GM12891 (cell line): Measurements from ENCODE around the gene CEP57L1.
"Not testable (repeated sequence)": the region's sequence is repeated elsewhere in the genome, so short reads cannot be mapped to it uniquely, and the experiment has no call there.

ENCODE experiments used
- DNase-seq: peaks from one replicate; pipeline ENCODE4 v3.0.0; 2011; ENCODE audit warnings: low spot score; ENCODE audit not compliant: insufficient read length
- FAIRE-seq: peaks from 2 replicates; lab custom pipeline; 2011; peaks lifted over from hg19 to GRCh38; lab: Jason Lieb, UNC
- PAX5 ChIP-seq: IDR thresholded peaks from 2 replicates; pipeline ENCODE4 v1.6.1; 2011; ENCODE audit warnings: low read length, moderate library complexity, mild to moderate bottlenecking; ENCODE audit not compliant: insufficient read depth, severe bottlenecking
- POLR2A ChIP-seq: IDR thresholded peaks from 2 replicates; pipeline ENCODE4 v1.6.1; 2011; ENCODE audit warnings: low read depth, low read length, control low read depth
- POLR2AphosphoS5 ChIP-seq: IDR thresholded peaks from 2 replicates; pipeline ENCODE4 v1.6.1; 2011; ENCODE audit warnings: low read depth, low read length, control low read depth
- POU2F2 ChIP-seq: IDR thresholded peaks from 2 replicates; pipeline ENCODE4 v1.6.1; 2011; ENCODE audit warnings: low read depth, mild to moderate bottlenecking, control low read depth, low read length, moderate library complexity
- SPI1 ChIP-seq: IDR thresholded peaks from 2 replicates; pipeline ENCODE4 v1.6.1; 2011; ENCODE audit warnings: low read depth, low read length, control low read depth
- TAF1 ChIP-seq: IDR thresholded peaks from 2 replicates; pipeline ENCODE4 v1.6.1; 2011; ENCODE audit warnings: low read depth, low read length, control low read depth

CEP57L1 gene

GRCh38 chr6:109182578-109182977, 87.3 kb downstream of the CEP57L1 start:
- TF ChIP-seq POLR2A = no peak
- TF ChIP-seq POLR2AphosphoS5 = no peak
- TF ChIP-seq POU2F2 = no peak
- no peak for TF ChIP-seq PAX5
- TF ChIP-seq TAF1 = no peak
- no peak for TF ChIP-seq SPI1
- no peak for DNase-seq
- no peak for FAIRE-seq

GRCh38 chr6:109183109-109183650, 87.9 kb downstream of the CEP57L1 start:
- DNase-seq (no peak), FAIRE-seq (peak; percentile 54)
- TF ChIP-seq PAX5 = no peak

GRCh38 chr6:109184638-109185037, 89.3 kb downstream of the CEP57L1 start:
- DNase-seq (no peak), FAIRE-seq (no peak)
- TF ChIP-seq PAX5 (no peak), POLR2A (no peak), TAF1 (no peak), POU2F2 (no peak), POLR2AphosphoS5 (no peak)

- FAIRE-seq = no peak
- no peak for DNase-seq
- TF ChIP-seq PAX5 (no peak), POU2F2 (no peak), POLR2A (no peak), TAF1 (no peak), POLR2AphosphoS5 (no peak), SPI1 (no peak)
These were observed 90.7 kb downstream of the CEP57L1 start for GRCh38 chr6:109186012-109186411.

GRCh38 chr6:109187399-109188114, 92.2 kb downstream of the CEP57L1 start:
- TF ChIP-seq POLR2A = no peak
- TF ChIP-seq POLR2AphosphoS5 = no peak
- no peak for TF ChIP-seq POU2F2
- TF ChIP-seq SPI1 = no peak
- TF ChIP-seq TAF1 = no peak
- no peak for TF ChIP-seq PAX5
- FAIRE-seq (peak; percentile 13), DNase-seq (peak; percentile 8)

GRCh38 chr6:109188115-109188411, 92.8 kb downstream of the CEP57L1 start:
- TF ChIP-seq POLR2A = no peak
- no peak for TF ChIP-seq SPI1
- no peak for TF ChIP-seq POLR2AphosphoS5
- TF ChIP-seq TAF1 = no peak
- no peak for TF ChIP-seq PAX5
- TF ChIP-seq POU2F2 = no peak
- no peak for DNase-seq
- FAIRE-seq = peak; percentile 13

- FAIRE-seq, DNase-seq: not testable (repeated sequence)
These were observed 96.1 kb downstream of the CEP57L1 start for GRCh38 chr6:109191368-109191767.

GRCh38 chr6:109192865-109193264, 97.6 kb downstream of the CEP57L1 start:
- TF ChIP-seq POLR2AphosphoS5 (no peak), TAF1 (no peak), POU2F2 (no peak), SPI1 (no peak), POLR2A (no peak), PAX5 (no peak)
- no peak for DNase-seq
- FAIRE-seq = no peak

GRCh38 chr6:109194880-109195279, 99.6 kb downstream of the CEP57L1 start:
- DNase-seq = no peak

GRCh38 chr6:109197061-109197460, 101.8 kb downstream of the CEP57L1 start:
- DNase-seq (no peak), FAIRE-seq (no peak)
- TF ChIP-seq POLR2AphosphoS5 (no peak), POLR2A (no peak), PAX5 (no peak), SPI1 (no peak), POU2F2 (no peak), TAF1 (no peak)

More at GRCh38 chr6:109194880-109195279, 99.6 kb downstream of the CEP57L1 start:
- no peak for FAIRE-seq
- TF ChIP-seq TAF1 = no peak
- no peak for TF ChIP-seq PAX5
- no peak for TF ChIP-seq POLR2AphosphoS5
- TF ChIP-seq SPI1 = no peak
- no peak for TF ChIP-seq POU2F2
- no peak for TF ChIP-seq POLR2A
